SK-MEL-5 (cell line): ENCODE results near the gene RFX8. TPM values are rescaled to one million over a fixed set of nuclear protein-coding genes. Genes with fewer than 3 reads are reported as not detected.
"Not testable (repeated sequence)": the region's sequence is repeated elsewhere in the genome, so short reads cannot be mapped to it uniquely, and the experiment has no call there.

Source experiments
- DNase-seq: peaks from one replicate; pipeline ENCODE4 v3.0.0-alpha.2; 2016; ENCODE audit warnings: low read depth, low spot score
- in situ Hi-C: cut with HindIII; loops from 2 replicates; pipeline ENCODE4 v1.10.0; 2016; ENCODE audit warnings: low sequenced_read_pairs, high pct_unique_total_duplicates, low pct_unique_long_range_greater_than_20kb
- total RNA-seq: library from RNA; depleted of rRNA; stranded (reverse); fragments of >200 nt; shearing (Covaris generic); gene quantifications from 2 replicates; pipeline ENCODE4 v1.2.3, GENCODE V29; 2014; rRNA removed

RFX8 gene
- total RNA-seq, 1 experiment from 2014 or later, result not detected

DNA sequence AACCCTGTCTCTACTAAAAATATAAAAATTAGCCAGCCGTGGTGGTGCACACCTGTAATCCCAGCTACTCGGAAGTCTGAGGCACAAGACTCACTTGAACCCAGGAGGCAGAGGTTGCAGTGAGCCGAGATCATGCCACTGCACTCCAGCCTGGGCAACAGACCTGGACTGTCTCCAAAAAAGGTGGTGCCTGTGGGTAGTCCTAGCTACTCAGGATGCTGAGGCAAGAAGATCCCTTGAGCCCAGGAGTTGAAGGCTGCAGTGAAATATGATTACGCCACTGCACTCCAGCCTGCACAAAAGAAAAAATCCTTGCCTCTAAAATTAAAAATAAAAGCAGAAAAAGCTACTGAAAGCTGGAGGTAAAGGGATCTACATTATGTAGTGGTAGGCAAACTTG lies 122.3 kb downstream of the RFX8 start:
- in situ Hi-C loops, DNase-seq: not testable (repeated sequence)

DNA sequence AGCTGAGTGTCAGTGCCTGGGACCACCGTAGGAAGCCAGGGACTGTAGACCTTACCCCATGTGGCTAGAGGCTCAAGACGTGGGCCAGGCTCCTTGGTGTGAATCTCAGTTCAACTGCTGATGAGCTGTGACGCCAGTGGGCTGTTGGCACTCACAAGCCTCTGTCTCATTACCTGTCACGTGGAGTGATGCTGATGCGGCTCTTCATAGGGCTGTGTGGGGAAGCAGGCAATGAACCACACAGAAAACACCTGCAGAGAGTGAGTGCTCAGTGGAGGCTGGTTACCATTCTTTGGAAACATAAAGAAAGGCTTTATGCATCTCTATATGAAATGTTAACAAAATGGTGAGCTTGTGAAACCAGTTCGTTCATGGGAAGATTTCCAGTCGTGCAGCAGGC lies 123.7 kb downstream of the RFX8 start:
- no peak for DNase-seq
- in situ Hi-C loops, result no loop called here

DNA sequence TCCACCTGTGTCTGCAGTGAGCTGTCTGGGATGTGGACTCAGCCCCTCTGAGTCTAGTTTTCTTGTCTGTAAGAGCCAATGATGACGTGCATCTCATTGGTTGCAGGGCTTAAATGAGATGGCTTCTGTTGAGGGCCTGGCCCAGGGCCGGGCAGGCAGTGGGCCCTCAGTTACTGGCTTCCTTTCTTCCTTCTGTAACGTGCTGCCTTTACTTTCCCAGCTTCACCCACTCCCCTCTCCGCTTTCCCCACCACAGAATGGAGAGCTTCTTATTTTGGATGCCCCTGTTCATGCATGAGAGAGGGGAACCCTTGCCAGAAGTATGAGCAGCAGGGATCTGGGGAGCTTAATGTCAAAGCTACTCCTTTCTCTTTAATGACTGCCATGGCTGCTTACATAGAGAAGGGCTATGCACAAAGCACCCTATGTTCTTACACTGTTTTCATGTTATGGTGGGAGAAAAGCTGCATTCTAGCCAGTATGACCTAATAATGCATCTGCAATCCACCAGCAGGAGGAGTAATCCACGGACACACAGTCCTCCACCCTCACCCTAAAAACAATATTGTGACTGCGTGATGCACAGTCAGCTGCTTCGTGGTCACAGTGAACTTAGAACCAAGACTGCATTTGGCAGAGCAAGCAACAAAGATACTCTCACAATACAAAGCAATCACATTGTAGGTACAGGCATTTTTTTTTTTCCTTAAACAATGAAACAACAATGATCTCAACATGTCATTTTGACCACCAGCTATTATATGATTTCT lies 124.8 kb downstream of the RFX8 start:
- DNase-seq, result peak; percentile 82
- in situ Hi-C loops, result no loop called here

DNA sequence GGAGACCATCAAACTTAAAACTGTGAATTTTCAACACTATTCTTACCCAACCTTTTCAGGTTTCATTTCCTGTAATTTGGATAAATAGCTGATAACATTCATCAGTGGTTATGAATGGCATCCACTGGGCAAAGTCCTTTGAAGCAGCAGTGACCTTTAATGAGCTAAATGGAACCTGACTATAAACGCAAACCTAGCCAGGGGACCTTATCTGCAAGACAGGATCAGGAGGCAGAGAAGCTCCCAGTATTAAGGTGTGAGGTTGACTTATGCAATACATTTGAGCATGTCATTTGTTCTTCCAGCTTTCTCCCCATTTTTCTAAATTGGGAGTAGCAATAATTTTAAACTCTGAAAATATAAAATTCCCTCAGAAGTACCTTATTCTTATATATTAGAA lies 126.0 kb downstream of the RFX8 start:
- no peak for DNase-seq
- in situ Hi-C loops, result no loop called here

Other genes with a start within 250 kb of the RFX8 start
- 55.1 and 60.3 TPM in 2 replicates for gene CNOT11, start 222.2 kb downstream of the RFX8 start, total RNA-seq
- gene RNF149, start 166.4 kb downstream of the RFX8 start, total RNA-seq, result 32.9 and 36.2 TPM in 2 replicates
- gene CREG2, start 87.6 kb downstream of the RFX8 start, total RNA-seq, result 0.03 TPM in 1 of 2 replicates, not detected in the other
- 20.6 and 25.0 TPM in 2 replicates for gene MAP4K4, start 222.6 kb upstream of the RFX8 start, total RNA-seq